Measurements from ENCODE around the gene CLDN1. TPM values are rescaled to one million over a fixed set of nuclear protein-coding genes. Genes with fewer than 3 reads are reported as not detected.

CLDN1 gene
- polyA plus RNA-seq, 12 donors: 3.0 to 30.6 (median 4.8) TPM; not detected in 1

Other genes with a start within 250 kb of the CLDN1 start
- 10 to 100 TPM in 11 of 12 donors, not detected in 1; 41.9 to 82.6 (median 52.5) TPM for gene P3H2, start 201.5 kb downstream of the CLDN1 start, polyA plus RNA-seq (ENCODE audit: insufficient read length in 12 of 12)
- under 1 TPM in 10 of 12 donors, not detected in 2; 0.04 to 0.73 (median 0.24) TPM for gene CLDN16, start 65.7 kb upstream of the CLDN1 start, polyA plus RNA-seq (ENCODE audit: insufficient read length in 12 of 12)
- gene TMEM207, start 127.5 kb upstream of the CLDN1 start, polyA plus RNA-seq (ENCODE audit: insufficient read length in 12 of 12): under 1 TPM in 1 of 12 donors, not detected in 11; 0.16 TPM
- gene IL1RAP, start 191.6 kb upstream of the CLDN1 start, polyA plus RNA-seq (ENCODE audit: insufficient read length in 12 of 12): 10 to 100 TPM in 8 of 12 donors, 1 to 10 TPM in 3, not detected in 1; 8.0 to 20.9 (median 10.3) TPM

All from muscle of arm (tissue), 12 donors.